Posterior cingulate gyrus (tissue), 11 donors: ENCODE measurements around the gene PLEKHA4.
"Not testable (repeated sequence)": the region's sequence is repeated elsewhere in the genome, so short reads cannot be mapped to it uniquely, and the experiment has no call there.

Experiments
- DNase-seq, 10 donors: peaks; one replicate each; pipeline versions ENCODE4 v3.0.0 to v3.0.0-alpha.2; 2020 to 2021; ENCODE audit warnings: mixed read lengths in 3 of 10
- intact Hi-C: fragments of 100-400 bp; cut with DNase I; formaldehyde crosslinking; loops from one replicate; pipeline ENCODE4 v1.15.1; 2023

The PLEKHA4 gene

DNA sequence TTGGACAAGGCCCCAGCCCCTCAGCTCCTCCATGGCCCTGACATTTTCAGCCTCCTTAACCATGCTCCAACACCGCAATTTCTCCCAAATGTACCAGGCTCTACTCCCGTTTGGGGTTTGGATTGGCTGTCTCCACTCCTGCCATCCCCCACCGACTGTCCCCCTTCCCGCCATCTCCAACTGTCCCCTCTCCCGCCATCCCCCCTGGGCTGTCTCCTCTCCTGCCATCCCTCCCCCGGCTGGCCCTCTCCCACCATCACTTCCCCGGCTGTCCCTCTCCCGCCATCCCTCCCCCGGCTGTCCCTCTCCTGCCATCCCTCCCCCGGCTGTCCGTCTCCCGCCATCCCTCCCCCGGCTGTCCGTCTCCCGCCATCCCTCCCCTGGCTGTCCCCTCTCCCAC lies 63.0 kb downstream of the PLEKHA4 start:
- intact Hi-C loops = no loop called here

GRCh38 chr19:48804496-48804895 lies 63.9 kb downstream of the PLEKHA4 start:
- intact Hi-C loops = no loop called here
- peak in 1 of 10 donors; percentile 39 for DNase-seq

More for the DNA sequence above, 63.0 kb downstream of the PLEKHA4 start:
- no peak for DNase-seq

DNA sequence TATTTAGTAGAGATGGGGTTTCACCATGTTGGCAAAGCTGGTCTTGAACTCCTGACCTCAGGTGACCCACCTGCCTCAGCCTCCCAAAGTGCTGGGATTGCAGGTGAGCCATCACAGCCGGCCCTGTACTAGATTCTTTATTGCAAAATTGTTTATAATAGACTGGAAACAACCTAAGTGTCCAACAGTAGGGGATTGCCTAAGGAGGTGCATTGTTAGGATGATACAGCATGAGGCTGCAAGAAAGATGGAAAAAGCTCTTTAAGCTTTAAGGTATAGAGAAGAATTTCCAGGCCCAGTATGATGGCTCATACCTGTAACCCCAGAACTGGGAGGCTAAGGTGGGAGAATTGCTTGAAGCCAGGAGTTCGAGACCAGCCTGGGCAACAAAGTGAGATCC lies 65.8 kb downstream of the PLEKHA4 start:
- DNase-seq = no peak
- intact Hi-C loops = no loop called here

DNA sequence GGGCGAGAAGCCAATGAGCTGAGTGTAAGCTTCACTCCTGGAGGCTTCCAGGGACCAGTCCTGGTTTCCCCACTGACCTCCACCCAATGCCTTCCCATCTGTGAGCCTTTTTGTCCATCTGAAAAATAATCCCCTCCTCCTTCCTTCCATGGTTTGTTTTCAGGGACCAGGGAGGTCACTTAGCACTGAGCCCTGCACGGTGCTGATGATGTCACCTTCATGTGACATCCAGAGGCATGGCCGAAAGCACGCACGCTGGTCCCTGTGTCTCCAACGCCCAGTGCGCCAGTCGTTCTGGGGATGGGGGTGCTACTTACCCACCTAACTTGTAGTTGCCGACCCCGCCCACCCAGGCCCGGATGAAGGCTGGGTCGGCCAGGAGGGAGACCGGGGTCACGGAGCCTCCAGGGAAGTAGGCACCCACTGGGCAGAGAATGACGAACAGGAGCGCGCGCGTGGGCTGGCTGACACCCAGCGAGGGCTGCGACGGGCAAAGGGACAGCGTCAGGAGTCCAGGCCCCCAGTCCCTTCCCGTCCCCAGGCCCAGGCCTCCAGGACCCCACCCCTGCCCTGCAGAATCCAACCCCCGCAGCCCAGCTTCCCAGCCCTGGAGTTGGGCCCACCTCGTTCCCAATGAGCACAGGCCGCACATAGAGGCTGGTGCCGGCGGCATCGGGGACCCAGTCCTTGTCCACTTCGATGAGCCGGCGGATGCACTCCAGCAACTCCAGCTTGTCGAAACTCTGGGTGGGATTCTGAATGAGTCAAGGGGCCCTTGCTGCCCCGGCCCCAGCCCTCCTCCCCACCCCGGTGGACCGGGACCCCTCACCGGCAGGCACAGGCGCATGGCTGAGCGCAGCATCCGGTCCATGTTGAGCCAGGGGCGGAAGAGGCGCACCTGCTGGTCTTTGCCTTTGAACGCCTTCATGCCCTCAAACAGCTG lies 68.8 kb downstream of the PLEKHA4 start:
- intact Hi-C loops = no loop called here
- DNase-seq = peak in 1 of 10 donors; percentile 83

DNA sequence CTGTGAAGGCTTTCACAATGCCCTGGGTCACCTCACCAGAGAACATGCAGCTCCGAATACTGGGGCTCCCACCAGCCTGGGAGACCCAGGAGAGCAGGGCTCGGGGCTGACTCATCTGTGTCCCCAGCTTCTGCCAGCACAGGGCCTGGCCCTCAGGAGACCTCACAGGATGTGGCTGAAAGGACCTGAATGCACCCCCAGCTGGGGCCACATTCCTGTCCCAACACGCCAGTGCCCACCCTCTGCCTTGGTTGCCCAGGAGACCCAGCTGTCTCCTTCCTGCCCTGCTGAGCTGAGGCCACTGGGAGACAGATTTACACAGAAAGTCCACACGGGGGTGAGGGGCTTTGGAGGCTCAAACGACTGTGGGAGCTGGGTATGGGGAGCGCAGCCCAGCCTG lies 69.5 kb downstream of the PLEKHA4 start:
- intact Hi-C loops = no loop called here

DNA sequence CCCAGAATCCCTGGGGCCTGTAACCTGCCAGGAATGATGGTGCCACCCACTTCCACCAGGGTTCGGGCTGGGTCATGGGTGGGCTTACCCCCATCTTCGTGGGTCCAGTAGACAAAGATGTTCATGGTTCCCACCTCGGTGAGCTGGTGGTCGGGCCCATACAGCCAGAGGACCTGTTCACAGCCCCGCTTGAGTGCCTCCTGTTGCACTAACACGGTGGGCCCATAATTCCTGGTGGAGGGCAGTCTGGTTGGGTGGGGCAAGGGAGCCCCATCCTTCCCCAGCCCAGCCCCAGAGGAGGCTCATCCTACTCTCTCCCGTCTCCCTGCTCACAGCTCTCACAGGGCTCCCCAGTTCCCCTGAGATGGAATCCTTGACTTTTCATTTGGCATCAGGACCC lies 71.3 kb downstream of the PLEKHA4 start:
- DNase-seq = no peak
- intact Hi-C loops = no loop called here

More for the DNA sequence above, 69.5 kb downstream of the PLEKHA4 start:
- DNase-seq = peak in 1 of 10 donors; percentile 83

DNA sequence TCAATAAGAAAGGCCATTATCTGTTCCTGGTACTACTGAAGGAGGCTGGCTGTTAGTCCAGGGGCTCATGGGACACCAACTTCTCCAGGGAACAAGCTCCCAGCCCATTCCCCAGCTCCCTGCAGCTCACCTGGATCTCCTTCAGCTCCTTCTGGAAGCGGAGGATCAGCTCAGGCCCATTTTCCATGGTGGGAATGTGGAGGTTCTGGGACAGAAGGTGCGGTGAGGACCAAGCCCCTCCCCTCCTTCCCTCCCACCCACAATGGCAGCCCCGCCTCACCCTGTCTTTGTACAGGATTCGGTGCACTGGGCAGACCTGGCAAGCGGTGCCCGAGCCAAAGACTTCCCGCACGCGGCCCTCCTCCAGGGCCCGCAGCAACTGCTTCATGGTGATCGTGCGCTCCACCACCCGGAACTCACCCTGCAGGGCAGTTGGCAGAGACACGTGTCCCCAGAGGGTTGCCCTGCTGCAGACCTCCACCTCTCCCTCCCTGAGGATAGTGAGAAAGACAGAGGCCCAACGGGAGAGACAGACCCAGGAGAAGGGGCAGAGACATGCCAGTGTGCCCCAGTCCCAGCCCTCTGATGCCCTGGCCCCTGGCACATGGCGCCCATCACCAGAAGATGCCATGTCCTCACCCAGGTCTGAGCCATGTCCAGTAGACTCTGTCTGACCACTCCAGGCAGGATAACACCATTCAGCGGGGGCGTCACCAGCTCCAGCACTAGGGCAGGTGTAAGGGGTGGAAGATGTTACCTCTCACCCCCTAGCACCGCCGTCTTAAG lies 71.9 kb downstream of the PLEKHA4 start:
- DNase-seq = no peak
- intact Hi-C loops = no loop called here

DNA sequence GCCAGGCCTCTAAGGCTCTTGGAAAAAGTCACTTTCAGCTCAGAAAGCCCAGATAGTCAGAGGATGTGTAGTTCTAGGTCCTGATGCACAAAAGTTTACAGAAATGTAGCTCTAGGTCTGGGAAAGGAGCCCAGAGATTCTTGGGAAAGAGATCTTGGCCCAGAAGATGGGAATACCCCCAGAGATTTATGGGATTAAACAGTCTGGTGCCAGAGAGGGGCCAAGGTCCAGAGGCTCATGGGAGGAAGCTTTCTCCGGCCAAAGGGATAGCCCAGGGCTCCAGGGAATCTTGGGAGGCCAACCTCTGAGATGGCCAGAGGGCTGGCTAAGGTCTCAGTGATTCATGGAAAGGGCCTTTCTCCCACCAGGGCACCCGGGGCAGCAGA lies 72.7 kb downstream of the PLEKHA4 start:
- intact Hi-C loops = loop anchor here (1.0 to 2.0 kb wide), 2 partner anchors 15 to 40 kb away; partner anchors contain the start of gene BCAT2
- DNase-seq = no peak

GRCh38 chr19:48795055-48795684 lies 73.2 kb downstream of the PLEKHA4 start:
- intact Hi-C loops = loop anchor here (1.0 to 2.0 kb wide), 2 partner anchors 16 to 40 kb away; partner anchors contain the start of gene BCAT2

GRCh38 chr19:48794291-48794690 lies 74.1 kb downstream of the PLEKHA4 start:
- DNase-seq = no peak
- intact Hi-C loops = loop anchor here (2.0 kb wide), 1 partner anchor 17 kb away; the partner anchor contains the start of gene BCAT2

More at GRCh38 chr19:48795055-48795684, 73.2 kb downstream of the PLEKHA4 start:
- peak; percentile 88 to 99 (median 94) for DNase-seq

GRCh38 chr19:48793271-48793670 lies 75.1 kb downstream of the PLEKHA4 start:
- DNase-seq = no peak
- intact Hi-C loops = no loop called here

GRCh38 chr19:48787331-48787730 lies 81.1 kb downstream of the PLEKHA4 start:
- DNase-seq, intact Hi-C loops: not testable (repeated sequence)
